HL-60 (cell line): Measurements from ENCODE around the gene TIMMDC1.

Source experiments
- CTCF ChIP-seq: IDR thresholded peaks from one replicate; pipeline ENCODE4 v1.5.1; 2011; ENCODE audit warnings: low read length, control low read depth, inconsistent platforms; ENCODE audit not compliant: insufficient read depth
- POLR2AphosphoS5 ChIP-seq: IDR thresholded peaks from 2 replicates; pipeline ENCODE4 v1.6.1; 2012; ENCODE audit warnings: low read depth

- TF ChIP-seq CTCF (no peak), POLR2AphosphoS5 (no peak)
These were observed 6.2 kb upstream of the TIMMDC1 start for GRCh38 chr3:119492128-119492527.
